ENCODE results near the gene OSBPL2.

Gene OSBPL2

DNA sequence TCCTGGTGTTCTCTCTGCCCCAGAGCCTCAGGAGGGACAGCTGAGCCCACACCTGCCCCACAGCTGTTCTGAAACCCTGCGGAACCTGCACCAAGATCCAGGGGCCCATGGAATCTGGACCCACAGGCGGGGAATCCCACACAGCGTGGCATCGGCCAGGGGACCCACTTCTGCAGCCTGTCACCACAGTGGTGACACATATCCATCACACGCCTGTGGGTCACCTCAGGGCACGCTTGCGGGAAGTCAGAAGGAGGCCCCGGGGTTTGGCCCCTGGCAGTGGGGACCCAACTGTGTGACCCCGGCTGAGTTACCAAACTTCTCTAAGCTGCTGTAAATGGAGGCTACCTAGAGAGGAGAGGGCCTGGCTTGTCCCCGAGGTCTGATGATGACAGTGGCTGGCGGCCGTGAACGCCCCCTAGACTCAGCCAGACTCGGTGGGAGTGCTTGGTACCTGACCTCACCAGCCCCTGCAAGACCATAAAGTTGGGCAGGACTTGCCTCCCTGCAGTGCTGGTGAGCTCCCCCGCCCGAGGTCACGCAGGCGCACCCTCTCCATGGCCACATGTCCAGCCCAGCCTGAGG lies 16.0 kb upstream of the OSBPL2 start:
- DNase-seq (ENCODE audit: low read depth, low spot score): no peak
- TF ChIP-seq, protein P1, sequence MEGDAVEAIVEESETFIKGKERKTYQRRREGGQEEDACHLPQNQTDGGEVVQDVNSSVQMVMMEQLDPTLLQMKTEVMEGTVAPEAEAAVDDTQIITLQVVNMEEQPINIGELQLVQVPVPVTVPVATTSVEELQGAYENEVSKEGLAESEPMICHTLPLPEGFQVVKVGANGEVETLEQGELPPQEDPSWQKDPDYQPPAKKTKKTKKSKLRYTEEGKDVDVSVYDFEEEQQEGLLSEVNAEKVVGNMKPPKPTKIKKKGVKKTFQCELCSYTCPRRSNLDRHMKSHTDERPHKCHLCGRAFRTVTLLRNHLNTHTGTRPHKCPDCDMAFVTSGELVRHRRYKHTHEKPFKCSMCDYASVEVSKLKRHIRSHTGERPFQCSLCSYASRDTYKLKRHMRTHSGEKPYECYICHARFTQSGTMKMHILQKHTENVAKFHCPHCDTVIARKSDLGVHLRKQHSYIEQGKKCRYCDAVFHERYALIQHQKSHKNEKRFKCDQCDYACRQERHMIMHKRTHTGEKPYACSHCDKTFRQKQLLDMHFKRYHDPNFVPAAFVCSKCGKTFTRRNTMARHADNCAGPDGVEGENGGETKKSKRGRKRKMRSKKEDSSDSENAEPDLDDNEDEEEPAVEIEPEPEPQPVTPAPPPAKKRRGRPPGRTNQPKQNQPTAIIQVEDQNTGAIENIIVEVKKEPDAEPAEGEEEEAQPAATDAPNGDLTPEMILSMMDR (IDR thresholded peaks at IDR 0.05; ENCODE audit: low read depth, low read length): no peak
- H3K4me3 ChIP-seq (ENCODE audit: low read depth, low read length): no peak overlapping the region
- in situ Hi-C loops (cut with HindIII; ENCODE audit: low sequenced_read_pairs): no loop called here

- TF ChIP-seq, protein P1 (IDR thresholded peaks at IDR 0.05; ENCODE audit: low read depth, low read length): no peak
- in situ Hi-C loops (cut with HindIII; ENCODE audit: low sequenced_read_pairs): no loop called here
- no peak for DNase-seq (ENCODE audit: low read depth, low spot score)
- no peak overlapping the region for H3K4me3 ChIP-seq (ENCODE audit: low read depth, low read length)
These were observed 15.3 kb upstream of the OSBPL2 start for GRCh38 chr20:62222972-62223371.

GRCh38 chr20:62223571-62223970 lies 14.8 kb upstream of the OSBPL2 start:
- in situ Hi-C loops (cut with HindIII; ENCODE audit: low sequenced_read_pairs): no loop called here
- TF ChIP-seq, protein P1 (IDR thresholded peaks at IDR 0.05; ENCODE audit: low read depth, low read length): no peak
- H3K4me3 ChIP-seq (ENCODE audit: low read depth, low read length): no peak overlapping the region
- no peak for DNase-seq (ENCODE audit: low read depth, low spot score)

GRCh38 chr20:62224113-62224855 lies 14.0 kb upstream of the OSBPL2 start:
- in situ Hi-C loops (cut with HindIII; ENCODE audit: low sequenced_read_pairs): no loop called here
- DNase-seq (ENCODE audit: low read depth, low spot score): no peak
- TF ChIP-seq, protein P1 (IDR thresholded peaks at IDR 0.05; ENCODE audit: low read depth, low read length): no peak

DNA sequence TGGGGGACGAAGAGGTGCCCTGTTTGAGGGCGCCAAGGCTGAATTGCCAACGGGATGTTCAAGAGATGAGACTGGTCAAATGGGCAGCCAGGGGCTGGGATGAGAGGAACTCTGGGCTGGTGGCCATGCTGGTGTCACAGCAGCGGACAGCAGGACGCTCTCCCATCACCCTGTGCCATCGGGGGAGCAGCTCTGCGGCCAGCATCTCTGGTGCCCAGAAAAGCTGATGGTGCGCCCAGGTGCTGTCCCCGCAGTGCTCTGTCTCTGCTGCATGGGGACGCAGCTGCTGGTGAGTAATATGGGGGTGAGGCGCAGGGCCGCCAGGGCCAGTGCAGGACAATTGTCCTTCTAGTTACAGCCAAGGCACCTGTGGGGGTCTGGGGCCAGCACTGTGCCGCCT lies 13.3 kb upstream of the OSBPL2 start:
- in situ Hi-C loops (cut with HindIII; ENCODE audit: low sequenced_read_pairs): no loop called here
- no peak for DNase-seq (ENCODE audit: low read depth, low spot score)
- H3K4me3 ChIP-seq (ENCODE audit: low read depth, low read length): no peak overlapping the region
- TF ChIP-seq, protein P1 (IDR thresholded peaks at IDR 0.05; ENCODE audit: low read depth, low read length): no peak

More at GRCh38 chr20:62224113-62224855, 14.0 kb upstream of the OSBPL2 start:
- no peak overlapping the region for H3K4me3 ChIP-seq (ENCODE audit: low read depth, low read length)

- DNase-seq (ENCODE audit: low read depth, low spot score): no peak
- TF ChIP-seq, protein P1 (IDR thresholded peaks at IDR 0.05; ENCODE audit: low read depth, low read length): no peak
- no peak overlapping the region for H3K4me3 ChIP-seq (ENCODE audit: low read depth, low read length)
- in situ Hi-C loops (cut with HindIII; ENCODE audit: low sequenced_read_pairs): no loop called here
These were observed 12.3 kb upstream of the OSBPL2 start for GRCh38 chr20:62225820-62226635.

Data from astrocyte of the spinal cord (primary cell).